ENCODE measurements around the gene HDAC7.

GRCh38 chr12:47782372-47782770 is 37.3 kb downstream of the HDAC7 start:
- no peak for TF ChIP-seq CTCF (IDR thresholded peaks at IDR 0.05)
- TF ChIP-seq EP300 (IDR thresholded peaks at IDR 0.05), result no peak
- no peak for TF ChIP-seq POLR2A (IDR thresholded peaks at IDR 0.05)

All from tibial nerve (tissue), 4 donors.